Lower lobe of right lung (tissue), 2 donors: ENCODE data around the gene CASP8. TPM values are rescaled to one million over a fixed set of nuclear protein-coding genes. Genes with fewer than 3 reads are reported as not detected.
A peak's percentile ranks its signal among the peaks of the same experiment; 100 is the strongest.
"Not testable (repeated sequence)": the region's sequence is repeated elsewhere in the genome, so short reads cannot be mapped to it uniquely, and the experiment has no call there.

Experiments used
- ATAC-seq, 2 donors: fragments of 200-7000 bp; cut with Tn5 transposase; one replicate each; pipeline ENCODE4 v1.9.1; 2020 to 2022; ENCODE audit warnings: mild to moderate bottlenecking in 2 of 2, moderate library complexity in 2 of 2
- DNase-seq: peaks from one replicate; pipeline ENCODE4 v3.0.0-alpha.2; 2020
- H3K27ac ChIP-seq: fragments of 200-600 bp; one replicate; pipeline ENCODE4 v1.8.0; 2022
- H3K27me3 ChIP-seq: fragments of 200-600 bp; one replicate; pipeline ENCODE4 v1.8.0; 2022; ENCODE audit warnings: low read depth
- H3K36me3 ChIP-seq: fragments of 200-600 bp; one replicate; pipeline ENCODE4 v1.8.0; 2022; ENCODE audit warnings: mild to moderate bottlenecking
- H3K4me1 ChIP-seq: fragments of 200-600 bp; one replicate; pipeline ENCODE4 v1.8.0; 2022
- H3K4me3 ChIP-seq: fragments of 200-600 bp; one replicate; pipeline ENCODE4 v1.8.0; 2022; ENCODE audit warnings: mild to moderate bottlenecking
- H3K9me3 ChIP-seq: fragments of 200-600 bp; one replicate; pipeline ENCODE4 v1.8.0; 2022
- intact Hi-C: fragments of 100-400 bp; cut with DNase I; formaldehyde crosslinking; loops from one replicate; pipeline ENCODE4 v1.11.0; 2022
- total RNA-seq: library from RNA; stranded (reverse); fragmentation: NEBNext Ultra II Directional; extraction: Animal tissue kit (Norgen Biotek cat#: 25700); gene quantifications from one replicate; pipeline ENCODE4 v1.2.1, GENCODE V29; 2021
- TF ChIP-seq, protein P1 (sequence below): fragments of 200-600 bp; IDR thresholded peaks from one replicate; pipeline ENCODE4 v1.8.0; 2022; ENCODE audit warnings: antibody characterized with exemption, mild to moderate bottlenecking
- donor health status: DM: no; HTN: yes; CAD: no; lungs with severe emphysema.

The CASP8 gene
- total RNA-seq, 1 donor from 2014 or later: 44.2 TPM

DNA sequence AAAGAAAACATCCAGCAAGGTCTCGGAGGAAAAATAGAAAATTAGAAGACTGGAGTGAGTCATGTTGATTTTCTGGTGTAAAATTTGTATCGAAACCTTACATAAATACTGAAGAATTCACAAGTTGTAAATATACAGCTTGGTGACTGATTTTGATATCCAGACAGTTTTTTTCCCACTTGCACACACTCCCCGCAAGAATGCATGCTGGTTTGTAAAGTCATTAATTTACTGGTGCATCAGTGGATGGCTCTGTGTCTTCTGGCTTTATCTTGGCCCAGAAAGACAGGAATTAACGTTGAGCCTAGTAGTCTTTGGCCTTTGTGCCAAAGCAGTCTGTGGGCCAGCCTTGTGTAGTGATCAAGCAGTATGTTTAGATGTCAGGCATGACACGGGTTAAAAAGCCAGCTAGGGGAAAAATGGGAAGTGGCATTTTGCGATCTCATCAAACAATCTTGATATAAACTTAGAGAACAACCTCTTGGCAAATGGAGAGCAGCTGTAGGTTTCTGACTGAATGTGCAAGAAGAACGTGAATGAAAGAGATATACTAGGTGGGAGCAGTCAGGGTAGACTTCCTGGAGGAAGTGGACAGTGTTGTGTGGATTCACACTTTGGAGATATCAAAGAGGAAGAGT lies 22.7 kb upstream of the CASP8 start:
- Histone ChIP-seq H3K27ac (no peak overlapping the region), H3K4me1 (peaks cover 71% of the 10 kb centered on the region), H3K4me3 (no peak overlapping the region), H3K36me3 (no peaks in the 10 kb centered on the region), H3K27me3 (no peaks in the 10 kb centered on the region), H3K9me3 (no peaks in the 10 kb centered on the region)
- DNase-seq (no peak), ATAC-seq (no peak)
- intact Hi-C loops: no loop called here
- TF ChIP-seq, protein P1, sequence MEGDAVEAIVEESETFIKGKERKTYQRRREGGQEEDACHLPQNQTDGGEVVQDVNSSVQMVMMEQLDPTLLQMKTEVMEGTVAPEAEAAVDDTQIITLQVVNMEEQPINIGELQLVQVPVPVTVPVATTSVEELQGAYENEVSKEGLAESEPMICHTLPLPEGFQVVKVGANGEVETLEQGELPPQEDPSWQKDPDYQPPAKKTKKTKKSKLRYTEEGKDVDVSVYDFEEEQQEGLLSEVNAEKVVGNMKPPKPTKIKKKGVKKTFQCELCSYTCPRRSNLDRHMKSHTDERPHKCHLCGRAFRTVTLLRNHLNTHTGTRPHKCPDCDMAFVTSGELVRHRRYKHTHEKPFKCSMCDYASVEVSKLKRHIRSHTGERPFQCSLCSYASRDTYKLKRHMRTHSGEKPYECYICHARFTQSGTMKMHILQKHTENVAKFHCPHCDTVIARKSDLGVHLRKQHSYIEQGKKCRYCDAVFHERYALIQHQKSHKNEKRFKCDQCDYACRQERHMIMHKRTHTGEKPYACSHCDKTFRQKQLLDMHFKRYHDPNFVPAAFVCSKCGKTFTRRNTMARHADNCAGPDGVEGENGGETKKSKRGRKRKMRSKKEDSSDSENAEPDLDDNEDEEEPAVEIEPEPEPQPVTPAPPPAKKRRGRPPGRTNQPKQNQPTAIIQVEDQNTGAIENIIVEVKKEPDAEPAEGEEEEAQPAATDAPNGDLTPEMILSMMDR: no peak

DNA sequence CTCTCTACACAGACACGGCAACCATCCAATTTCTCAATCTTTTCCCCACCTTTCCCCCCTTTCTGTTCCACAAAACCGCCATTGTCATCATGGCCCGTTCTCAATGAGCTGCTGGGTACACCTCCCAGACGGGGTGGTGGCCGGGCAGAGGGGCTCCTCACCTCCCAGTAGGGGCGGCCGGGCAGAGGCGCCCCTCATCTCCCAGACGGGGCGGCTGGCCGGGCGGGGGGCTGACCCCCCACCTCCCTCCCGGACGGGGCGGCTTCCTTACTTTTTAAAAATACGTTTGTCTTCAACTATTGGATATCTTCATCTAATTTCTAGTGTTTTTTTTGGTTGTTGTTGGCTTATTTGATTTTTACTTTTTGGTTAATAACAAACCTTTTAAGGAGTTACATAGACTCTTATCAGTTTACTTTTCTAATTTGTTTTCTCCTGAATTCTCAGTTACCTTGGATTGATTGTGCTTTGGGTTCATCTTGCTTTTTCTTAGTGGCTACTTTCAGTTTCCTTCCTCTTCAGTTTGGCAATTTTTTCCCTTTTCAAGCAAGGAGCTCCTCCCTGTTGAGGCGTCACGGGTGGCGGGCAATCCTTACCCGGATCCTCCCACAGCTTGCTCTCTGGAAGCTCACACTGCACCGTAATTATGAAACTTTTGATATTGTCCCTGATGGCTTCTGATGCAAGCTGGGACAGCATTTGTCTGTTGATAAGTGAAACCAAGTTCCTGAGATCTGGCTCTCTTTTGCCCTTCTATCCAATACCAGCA lies 21.0 kb upstream of the CASP8 start:
- intact Hi-C loops: not testable (repeated sequence)
- peak overlapping the region; percentile 72 for H3K27ac ChIP-seq

DNA sequence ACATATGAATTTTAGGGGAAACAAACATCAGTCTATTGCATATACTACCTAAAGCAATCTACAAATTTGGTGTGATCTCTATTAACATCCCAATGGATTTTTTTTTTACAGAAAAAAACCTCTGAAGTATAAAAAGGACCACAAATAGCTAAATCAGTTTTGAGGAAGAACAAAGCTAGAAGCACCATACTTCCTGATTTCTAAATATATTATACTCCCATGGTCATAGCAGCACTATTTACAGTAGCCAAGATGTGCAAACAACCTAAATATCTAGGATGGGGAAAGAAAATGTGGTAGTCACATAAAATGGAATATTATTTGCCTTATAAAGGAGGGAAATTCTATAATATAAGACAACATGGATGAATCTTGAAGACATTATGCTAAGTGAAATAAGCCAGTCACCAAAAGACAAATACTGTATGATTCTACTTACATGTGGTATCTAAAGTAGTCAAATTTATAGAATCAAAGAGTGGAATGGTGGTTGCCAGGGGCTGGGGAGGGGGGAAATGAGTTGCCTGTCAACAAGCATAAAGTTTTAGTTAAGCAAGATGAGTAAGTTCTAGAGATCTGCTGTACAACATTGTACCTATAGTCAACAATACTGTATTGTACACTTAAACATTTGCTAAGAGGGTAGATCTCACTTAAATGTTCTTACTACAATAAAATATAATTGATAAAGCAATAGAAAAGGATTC lies 17.6 kb upstream of the CASP8 start:
- no peak for ATAC-seq
- peaks cover 33% of the 10 kb centered on the region for H3K4me1 ChIP-seq
- H3K36me3 ChIP-seq: no peaks in the 10 kb centered on the region
- no peak overlapping the region for H3K4me3 ChIP-seq
- no peaks in the 10 kb centered on the region for H3K27me3 ChIP-seq
- H3K9me3 ChIP-seq: no peaks in the 10 kb centered on the region
- TF ChIP-seq, protein P1: no peak
- intact Hi-C loops: no loop called here
- no peak overlapping the region for H3K27ac ChIP-seq
- DNase-seq: no peak

More for the DNA sequence above, 21.0 kb upstream of the CASP8 start:
- H3K9me3 ChIP-seq, H3K36me3 ChIP-seq, H3K4me3 ChIP-seq, H3K27me3 ChIP-seq: not testable (repeated sequence)
- H3K4me1 ChIP-seq: peaks cover 55% of the 10 kb centered on the region
- DNase-seq (peak; percentile 87), ATAC-seq (peak; percentile 70 to 85)

DNA sequence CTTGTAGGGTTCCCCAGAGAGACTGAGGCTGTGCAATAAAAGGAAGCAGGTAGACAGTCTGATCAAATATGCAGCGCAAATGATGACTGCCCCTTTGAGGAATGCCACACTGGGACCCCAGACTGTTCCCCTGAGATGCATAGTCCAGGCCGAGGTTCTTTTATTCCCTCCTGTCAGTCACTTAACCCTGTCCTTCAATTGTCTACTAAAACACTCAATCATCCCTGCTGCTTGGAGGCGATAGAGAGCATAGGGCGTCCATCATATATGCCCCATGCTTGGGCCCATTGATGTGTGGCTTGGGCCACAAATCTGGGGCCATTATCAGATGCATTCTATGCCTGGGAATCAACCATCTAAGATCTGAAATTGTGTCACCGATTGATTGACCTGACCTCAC lies 15.5 kb upstream of the CASP8 start:
- Histone ChIP-seq H3K9me3 (no peaks in the 10 kb centered on the region), H3K27me3 (no peaks in the 10 kb centered on the region), H3K36me3 (no peaks in the 10 kb centered on the region), H3K4me3 (no peak overlapping the region), H3K4me1 (peaks cover 14% of the 10 kb centered on the region), H3K27ac (no peak overlapping the region)
- intact Hi-C loops: no loop called here
- DNase-seq: no peak
- no peak for ATAC-seq
- TF ChIP-seq, protein P1: no peak

GRCh38 chr2:201246280-201246679 lies 14.1 kb upstream of the CASP8 start:
- H3K4me1 ChIP-seq: peaks cover 7% of the 10 kb centered on the region
- H3K9me3 ChIP-seq: no peaks in the 10 kb centered on the region
- H3K36me3 ChIP-seq: no peaks in the 10 kb centered on the region
- no peak overlapping the region for H3K4me3 ChIP-seq
- H3K27me3 ChIP-seq: no peaks in the 10 kb centered on the region
- TF ChIP-seq, protein P1: no peak
- intact Hi-C loops: no loop called here
- DNase-seq (no peak), ATAC-seq (peak; percentile 41 to 63)
- H3K27ac ChIP-seq: peak overlapping the region; percentile 49
